IMR-90 (cell line): ENCODE data around the gene IRAK2.

Experiments
- CEBPB ChIP-seq: IDR thresholded peaks from 2 replicates; pipeline ENCODE4 v1.6.1; 2012; ENCODE audit warnings: low read depth, low read length, improper control_type of control experiment
- CHD1 ChIP-seq: IDR thresholded peaks from 2 replicates; pipeline ENCODE4 v1.6.1; 2012; ENCODE audit warnings: low read depth, low read length, improper control_type of control experiment
- CTCF ChIP-seq: conservative IDR thresholded peaks from 2 replicates; pipeline ENCODE4 v1.5.1; 2012; ENCODE audit warnings: mild to moderate bottlenecking, low read depth, low read length, improper control_type of control experiment
- MAZ ChIP-seq: IDR thresholded peaks from 2 replicates; pipeline ENCODE4 v1.6.1; 2012; ENCODE audit warnings: low read depth, mild to moderate bottlenecking, low read length, improper control_type of control experiment, moderate library complexity, borderline replicate concordance
- POLR2A ChIP-seq: IDR thresholded peaks from 2 replicates; pipeline ENCODE4 v1.6.1; 2012; ENCODE audit warnings: mild to moderate bottlenecking, low read depth, low read length
- RAD21 ChIP-seq: IDR thresholded peaks from 2 replicates; pipeline ENCODE4 v1.6.1; 2012; ENCODE audit warnings: low read length, improper control_type of control experiment
- RCOR1 ChIP-seq: IDR thresholded peaks from 2 replicates; pipeline ENCODE4 v1.6.1; 2012; ENCODE audit warnings: mild to moderate bottlenecking, low read length, improper control_type of control experiment; ENCODE audit not compliant: insufficient replicate concordance
- SMC3 ChIP-seq: fragments of 150-350 bp; IDR thresholded peaks from 2 replicates; pipeline ENCODE4 v1.6.1; 2016; ENCODE audit warnings: low read depth, mild to moderate bottlenecking, antibody characterized with exemption, low read length, moderate library complexity

- TF ChIP-seq CTCF, result no peak
- TF ChIP-seq MAZ, result no peak
- no peak for TF ChIP-seq POLR2A
- TF ChIP-seq CHD1, result no peak
- no peak for TF ChIP-seq RAD21
- no peak for TF ChIP-seq SMC3
- no peak for TF ChIP-seq RCOR1
- TF ChIP-seq CEBPB, result no peak
These were observed 15.6 kb downstream of the IRAK2 start for GRCh38 chr3:10180289-10180688.
